Right hindlimb (tissue), 1 donor: ENCODE measurements around the gene ZNF804A.

Source experiments
- DNase-seq: peaks from one replicate; pipeline ENCODE4 v3.0.0-alpha.2; 2018

ZNF804A gene

GRCh38 chr2:184945824-184946223 is 347.5 kb downstream of the ZNF804A start:
- no peak for DNase-seq

GRCh38 chr2:184956856-184957255 is 358.5 kb downstream of the ZNF804A start:
- DNase-seq = no peak

DNA sequence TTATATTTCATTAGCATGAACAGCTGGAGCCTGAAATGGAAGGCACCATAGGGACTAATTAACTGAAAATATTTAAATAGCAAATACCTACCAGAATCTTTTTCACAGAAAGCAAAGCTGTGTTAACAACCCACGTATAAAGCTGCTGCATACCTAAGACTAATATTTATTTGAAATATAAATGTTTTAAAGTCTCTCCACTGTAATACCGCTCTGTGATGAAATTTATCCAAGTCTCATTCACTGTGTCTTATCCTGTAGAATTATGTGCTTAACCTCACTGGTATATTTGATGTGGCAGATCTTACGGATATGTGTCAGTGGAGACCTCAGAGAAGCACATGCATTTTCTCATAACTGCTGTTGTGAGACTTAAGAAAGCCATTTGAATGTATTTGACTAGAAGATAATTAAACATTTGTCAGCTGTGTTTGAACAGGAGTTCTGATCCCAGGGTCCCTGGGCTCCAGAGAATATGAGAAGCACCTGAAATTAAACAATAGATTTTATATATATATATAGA is 373.3 kb downstream of the ZNF804A start:
- DNase-seq = no peak
